Eye (tissue), 1 donor: ENCODE measurements around the gene CDH5.

Experiments
- DNase-seq: peaks from one replicate; pipeline ENCODE4 v3.0.0-alpha.2; 2015

CDH5 gene

DNA sequence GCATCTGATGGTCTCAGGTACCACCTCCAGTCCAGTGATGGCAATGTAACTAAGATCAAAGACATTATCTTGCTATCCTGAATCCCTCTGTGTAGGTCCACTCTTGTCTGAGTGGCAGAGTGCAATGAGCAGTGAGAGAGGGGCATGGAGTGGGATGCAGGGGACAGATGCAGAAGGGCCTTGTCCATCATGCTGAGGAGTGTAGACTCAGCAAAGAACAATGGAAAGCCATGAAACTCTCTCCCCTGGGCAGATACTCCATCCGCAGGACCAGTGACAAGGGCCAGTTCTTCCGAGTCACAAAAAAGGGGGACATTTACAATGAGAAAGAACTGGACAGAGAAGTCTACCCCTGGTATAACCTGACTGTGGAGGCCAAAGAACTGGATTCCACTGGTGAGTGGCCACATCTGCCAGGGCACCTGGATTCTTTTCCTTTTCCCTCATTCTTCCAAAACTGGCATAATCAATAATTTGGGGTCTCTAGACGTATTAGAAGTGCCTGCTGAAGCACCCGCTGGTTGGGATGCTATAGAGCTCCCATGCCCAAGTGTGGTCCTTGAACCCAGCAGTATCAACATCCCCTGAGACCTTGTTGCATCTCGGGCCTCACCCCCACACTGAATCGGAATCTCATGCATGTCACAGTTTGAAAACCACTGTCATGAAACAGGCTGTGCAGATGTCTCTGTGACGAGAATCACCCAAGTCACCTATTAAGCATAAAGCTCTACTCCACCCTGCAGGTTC lies 29.5 kb downstream of the CDH5 start:
- DNase-seq, result no peak

GRCh38 chr16:66397736-66398433 lies 31.4 kb downstream of the CDH5 start:
- DNase-seq, result no peak

- no peak for DNase-seq
Observed at GRCh38 chr16:66399031-66399430, 32.5 kb downstream of the CDH5 start.

DNA sequence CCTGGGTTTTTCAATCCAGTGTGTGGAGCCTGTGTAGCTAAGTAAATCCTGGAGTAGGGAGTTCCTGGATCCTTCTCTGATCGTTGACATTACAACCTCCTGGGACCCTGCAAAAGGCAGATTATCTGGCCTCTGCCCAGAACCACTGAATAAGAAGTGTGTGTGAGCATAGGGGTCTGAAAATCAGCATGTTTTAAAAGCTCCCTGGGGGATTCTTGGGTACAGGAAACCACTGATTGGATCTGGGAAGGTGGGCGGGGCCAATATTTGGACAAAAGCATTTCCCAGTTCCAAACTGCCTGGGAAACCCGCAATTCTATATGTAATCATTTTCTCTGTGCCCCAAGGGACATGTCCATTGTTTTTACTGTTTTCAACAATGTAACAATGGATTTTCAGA lies 33.4 kb downstream of the CDH5 start:
- peak; percentile 47 for DNase-seq

GRCh38 chr16:66400503-66401380 lies 34.3 kb downstream of the CDH5 start:
- DNase-seq, result no peak

- no peak for DNase-seq
Observed at GRCh38 chr16:66401610-66402009, 35.1 kb downstream of the CDH5 start.

DNA sequence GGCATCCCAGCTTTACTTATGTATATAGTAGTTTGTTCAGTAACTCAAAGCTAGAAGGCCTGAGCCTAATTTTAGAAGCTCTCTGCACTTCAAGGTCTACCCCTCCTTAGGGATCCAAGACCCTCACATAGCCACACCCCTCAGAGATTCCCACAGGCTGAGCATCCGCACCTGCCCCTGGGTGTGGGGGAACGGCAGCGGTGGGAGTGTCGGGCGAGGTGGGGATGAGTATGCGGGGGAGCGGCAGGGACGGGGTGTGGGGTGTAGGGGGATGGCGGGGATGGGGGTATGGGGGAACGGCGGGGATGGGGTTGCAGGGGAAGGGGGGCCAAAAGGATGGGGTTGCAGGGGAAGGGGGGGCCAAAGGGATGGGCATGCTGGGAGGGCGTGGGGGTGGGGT lies 35.7 kb downstream of the CDH5 start:
- no peak for DNase-seq

DNA sequence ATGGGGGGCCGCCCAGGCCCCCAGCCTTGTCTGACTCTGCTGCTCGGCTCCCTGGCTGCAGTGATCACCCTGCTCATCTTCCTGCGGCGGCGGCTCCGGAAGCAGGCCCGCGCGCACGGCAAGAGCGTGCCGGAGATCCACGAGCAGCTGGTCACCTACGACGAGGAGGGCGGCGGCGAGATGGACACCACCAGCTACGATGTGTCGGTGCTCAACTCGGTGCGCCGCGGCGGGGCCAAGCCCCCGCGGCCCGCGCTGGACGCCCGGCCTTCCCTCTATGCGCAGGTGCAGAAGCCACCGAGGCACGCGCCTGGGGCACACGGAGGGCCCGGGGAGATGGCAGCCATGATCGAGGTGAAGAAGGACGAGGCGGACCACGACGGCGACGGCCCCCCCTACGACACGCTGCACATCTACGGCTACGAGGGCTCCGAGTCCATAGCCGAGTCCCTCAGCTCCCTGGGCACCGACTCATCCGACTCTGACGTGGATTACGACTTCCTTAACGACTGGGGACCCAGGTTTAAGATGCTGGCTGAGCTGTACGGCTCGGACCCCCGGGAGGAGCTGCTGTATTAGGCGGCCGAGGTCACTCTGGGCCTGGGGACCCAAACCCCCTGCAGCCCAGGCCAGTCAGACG lies 36.2 kb downstream of the CDH5 start:
- DNase-seq, result no peak

- DNase-seq, result no peak
Observed at GRCh38 chr16:66403531-66404145, 37.1 kb downstream of the CDH5 start.

DNA sequence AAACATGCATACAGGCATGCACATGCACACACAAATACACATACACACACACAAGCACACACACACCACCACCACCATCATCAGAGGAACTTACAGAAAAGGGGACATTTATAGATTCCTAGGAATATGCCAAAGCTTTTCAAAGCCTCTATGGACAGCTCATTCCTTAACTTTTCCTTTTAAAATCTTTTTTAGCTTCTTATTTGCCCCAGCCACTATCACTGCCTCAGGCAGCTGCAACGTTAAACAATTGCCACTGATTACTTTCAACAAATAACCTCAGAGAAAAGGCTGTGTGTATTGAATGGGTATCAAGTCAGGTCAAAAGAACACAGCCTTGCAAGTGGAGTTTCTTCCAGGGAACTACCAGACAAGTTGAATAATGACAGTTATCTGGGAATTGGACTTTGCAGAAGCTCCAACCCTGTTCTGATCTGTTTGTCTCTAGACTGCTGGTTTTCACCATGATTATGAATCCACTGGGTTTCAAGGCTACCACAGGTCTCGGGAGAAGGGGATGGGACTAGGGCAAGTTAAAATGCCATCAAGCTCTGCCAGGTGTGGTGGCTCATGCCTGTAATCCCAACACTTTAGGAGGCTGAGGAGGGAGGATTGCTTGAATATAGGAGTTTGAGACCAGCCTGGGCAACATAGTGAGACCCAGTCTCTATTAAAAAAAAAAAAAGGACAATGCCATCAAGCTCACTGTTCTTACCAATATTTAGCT lies 38.7 kb downstream of the CDH5 start:
- no peak for DNase-seq

GRCh38 chr16:66406534-66407221 lies 40.2 kb downstream of the CDH5 start:
- peak; percentile 94 for DNase-seq

GRCh38 chr16:66408163-66409048 lies 41.9 kb downstream of the CDH5 start:
- DNase-seq, result peak; percentile 47

DNA sequence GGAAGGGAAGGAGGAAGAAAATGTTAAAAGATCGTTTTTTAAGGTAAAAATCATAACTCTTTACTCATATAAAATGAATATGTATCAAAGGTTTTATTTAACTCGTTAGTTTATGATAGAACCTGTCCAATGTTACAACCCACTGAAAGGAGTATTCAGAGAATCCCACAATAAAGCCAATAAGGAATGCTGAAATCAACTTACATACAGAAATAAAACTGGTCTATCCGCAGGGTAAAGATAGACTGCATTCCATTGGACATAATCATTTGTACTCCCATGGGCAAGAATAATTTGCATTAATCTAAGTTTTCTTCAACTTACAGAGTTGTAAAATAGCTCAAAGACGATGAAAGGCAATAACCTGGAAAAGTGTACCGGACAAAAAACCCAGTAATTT lies 42.7 kb downstream of the CDH5 start:
- DNase-seq, result no peak

DNA sequence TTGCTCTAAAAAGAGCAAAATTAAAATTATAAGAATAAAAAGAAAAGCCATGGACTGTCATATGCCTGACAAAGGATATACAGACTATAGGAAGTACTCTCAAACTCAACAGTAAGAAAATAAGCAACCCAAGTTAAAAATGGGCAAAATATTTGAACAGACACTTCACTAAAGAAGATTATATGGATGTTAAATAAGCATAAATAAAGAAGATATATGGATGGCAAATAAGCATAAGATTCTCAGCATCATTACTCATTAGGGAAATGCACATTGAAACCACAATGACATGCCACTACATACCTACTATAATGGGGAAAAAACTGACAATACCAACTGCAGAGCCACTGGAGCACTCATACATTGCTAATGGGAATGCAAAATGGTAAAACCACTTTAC lies 45.7 kb downstream of the CDH5 start:
- no peak for DNase-seq

DNA sequence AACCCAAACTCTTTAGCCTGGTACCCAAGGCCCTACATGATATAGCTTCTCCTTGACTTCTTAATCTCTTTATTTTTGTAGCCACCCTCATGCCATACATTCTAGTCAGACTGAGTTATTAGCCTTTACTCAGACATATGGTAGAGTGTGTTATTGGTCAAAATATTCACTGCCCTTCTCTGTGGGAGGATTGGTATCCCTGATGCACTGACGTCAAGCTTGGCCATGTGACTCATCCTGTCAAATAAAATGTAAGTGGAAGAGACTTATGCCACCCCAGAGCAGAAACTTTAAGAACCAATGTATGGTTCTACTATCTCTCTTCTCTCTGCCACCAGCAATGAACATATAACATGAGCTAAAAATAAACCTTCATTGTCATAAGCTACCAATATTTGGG lies 48.4 kb downstream of the CDH5 start:
- DNase-seq, result no peak

DNA sequence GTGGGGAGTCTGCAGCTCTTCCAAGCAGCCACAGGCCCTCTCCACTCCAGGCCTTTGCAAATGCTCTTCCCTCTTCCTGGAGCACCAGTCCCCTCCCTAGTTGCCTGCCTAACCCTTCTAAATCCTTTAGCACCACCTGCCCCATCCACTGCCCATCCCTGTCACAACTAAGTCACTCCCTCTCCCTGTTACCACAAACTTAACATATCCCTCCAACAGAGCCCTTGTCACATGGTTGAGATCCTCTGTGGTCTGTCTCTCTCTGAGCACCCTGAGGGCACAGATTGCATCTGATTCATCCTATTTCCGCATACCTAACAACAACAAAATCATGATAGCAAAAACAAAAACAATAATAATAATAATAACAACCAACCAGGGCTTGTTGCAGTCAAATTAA lies 49.6 kb downstream of the CDH5 start:
- DNase-seq, result no peak

GRCh38 chr16:66416939-66417700 lies 50.6 kb downstream of the CDH5 start:
- DNase-seq, result no peak

DNA sequence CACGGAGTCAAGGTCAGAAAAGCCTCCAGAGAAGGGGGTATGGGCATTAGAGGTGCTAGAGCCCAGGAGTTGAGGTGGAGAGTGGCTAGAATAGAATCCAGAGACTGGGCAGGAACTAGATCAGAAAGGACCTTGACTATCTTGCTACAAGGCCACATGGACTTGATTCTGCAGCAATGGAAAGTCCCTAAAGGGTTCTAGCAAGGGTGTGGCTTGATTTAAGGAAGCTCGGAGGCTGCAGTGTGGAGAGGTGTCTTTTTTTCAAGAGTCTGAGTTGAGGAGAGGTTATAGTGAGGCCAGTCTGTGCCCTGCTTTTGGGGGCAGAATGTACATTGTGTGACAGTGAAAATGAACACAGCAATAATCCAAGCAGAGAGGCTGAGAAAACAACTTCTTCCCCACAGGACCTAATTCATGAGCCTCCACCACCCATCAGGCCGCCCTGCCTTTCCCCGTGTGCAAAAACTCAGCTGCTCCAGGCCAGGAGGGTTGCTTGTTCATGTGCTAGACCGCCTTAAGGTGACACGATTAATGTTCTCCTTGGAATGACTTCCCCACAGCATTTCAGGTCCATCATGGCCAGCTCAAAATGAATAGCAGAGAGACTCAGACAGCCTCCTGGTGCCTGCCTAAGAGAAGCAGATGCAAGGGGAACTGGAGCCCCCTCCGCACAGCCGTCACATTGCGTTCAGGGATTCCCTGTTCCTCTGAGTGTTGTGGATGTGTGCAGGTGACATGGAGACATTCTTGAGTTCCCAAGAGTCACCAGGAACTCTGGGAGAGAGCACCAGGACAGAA lies 51.9 kb downstream of the CDH5 start:
- no peak for DNase-seq

- DNase-seq, result no peak
Observed at GRCh38 chr16:66419527-66419926, 53.0 kb downstream of the CDH5 start.
